Thyroid gland (tissue), 4 donors: ENCODE measurements around the gene GRIFIN. TPM values are rescaled to one million over a fixed set of nuclear protein-coding genes. Genes with fewer than 3 reads are reported as not detected.

Experiments used
- DNase-seq, 2 donors: peaks; one replicate each; pipeline ENCODE4 v3.0.0-alpha.2; 2019
- H3K27ac ChIP-seq, 3 donors: fragments of 200-600 bp; sonication (generic); 1 replicate in 2 of 3; 2 replicates in 1 of 3; pipeline ENCODE4 v1.5.1; 2016 to 2019; ENCODE audit warnings: mild to moderate bottlenecking in 1 of 3, moderate library complexity in 1 of 3
- H3K27me3 ChIP-seq: fragments of 200-600 bp; sonication (generic); one replicate; pipeline ENCODE4 v1.5.1; 2019
- H3K36me3 ChIP-seq, 2 donors: fragments of 200-600 bp; sonication (generic); one replicate each; pipeline ENCODE4 v1.5.1; 2016 to 2019
- H3K4me1 ChIP-seq, 2 donors: fragments of 200-600 bp; sonication (generic); one replicate each; pipeline ENCODE4 v1.5.1; 2017 to 2019
- H3K4me3 ChIP-seq, 3 donors: fragments of 200-600 bp; sonication (generic); replicated peaks in 1 of 3; 1 replicate in 2 of 3; 2 replicates in 1 of 3; pipeline ENCODE4 v1.5.1; 2016; ENCODE audit warnings: mild to moderate bottlenecking in 1 of 3
- H3K9me3 ChIP-seq: fragments of 200-600 bp; sonication (generic); one replicate; pipeline ENCODE4 v1.5.1; 2017
- CTCF ChIP-seq, 6 experiments: fragments of 200-600 bp in 3 of 6; fragments of 450-650 bp in 3 of 6; sonication (generic) in 3 of 6; IDR thresholded peaks; one replicate each; pipeline ENCODE4 v1.5.1; 2016 to 2019; ENCODE audit warnings: antibody characterized with exemption in 6 of 6, mild to moderate bottlenecking in 2 of 6, inconsistent platforms in 1 of 6, moderate library complexity in 1 of 6
- POLR2A ChIP-seq, 2 donors: fragments of 450-650 bp; IDR thresholded peaks; one replicate each; pipeline ENCODE4 v1.6.1; 2017; ENCODE audit warnings: antibody characterized with exemption in 2 of 2, mild to moderate bottlenecking in 2 of 2, moderate library complexity in 1 of 2
- WGBS, 2 donors: methylation state at CpG; one replicate each; pipeline ENCODE4 v1.1.5; 2017; 5-methylcytosine and 5-hydroxymethylcytosine counted together
- intact Hi-C: fragments of 100-400 bp; cut with DNase I; formaldehyde crosslinking; loops from one replicate; pipeline ENCODE4 v1.15.1; 2023
- total RNA-seq, 4 donors: library from RNA; depleted of rRNA; stranded (reverse); fragments of >200 nt; gene quantifications; one replicate each; pipeline ENCODE4 v1.2.3, GENCODE V29; 2016

Gene GRIFIN
- total RNA-seq, 4 donors from 2014 or later = not detected

DNA sequence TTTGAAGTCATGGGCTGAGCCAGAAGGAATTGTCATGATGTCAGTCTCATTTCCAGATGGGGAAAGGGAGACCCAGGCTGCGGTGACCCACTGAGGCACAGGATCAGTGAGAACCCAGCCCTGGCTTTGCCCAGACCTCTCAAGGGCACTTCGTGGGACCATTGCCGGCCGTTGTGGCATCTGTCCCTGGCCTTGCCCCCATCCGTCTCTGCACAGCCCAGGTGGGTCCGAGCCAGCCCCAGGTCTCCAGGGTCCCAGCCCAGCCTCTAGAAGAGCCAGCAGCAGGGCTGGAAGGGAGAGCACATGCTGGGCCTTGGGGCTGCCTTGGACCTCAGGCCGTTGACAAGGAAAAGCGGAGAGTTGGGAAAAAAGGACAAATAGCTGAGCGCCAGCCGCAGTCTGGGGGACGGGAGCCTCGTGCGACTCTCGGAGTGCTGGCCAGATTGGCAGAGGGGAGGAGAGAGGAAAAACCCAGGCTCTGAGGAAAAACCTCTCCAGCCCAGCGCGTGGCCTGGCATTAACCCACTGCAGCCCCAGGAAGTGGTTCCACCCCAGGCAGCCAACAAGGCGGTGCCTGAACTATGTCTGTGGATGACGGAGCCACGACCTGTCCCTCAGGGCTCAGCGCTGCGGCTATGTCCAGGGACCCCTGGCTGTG, 30.2 kb downstream of the GRIFIN start:
- WGBS, 2 donors = 77 to 80% methylated on average over 17 to 19 of the region's 21 CpGs
- Histone ChIP-seq H3K9me3 (no peaks in the 10 kb centered on the region), H3K4me3 (no peak overlapping the region), H3K27me3 (no peaks in the 10 kb centered on the region), H3K27ac (no peak overlapping the region), H3K4me1 (peaks cover 0 to 2% of the 10 kb centered on the region in 2 donors), H3K36me3 (no peaks in the 10 kb centered on the region)
- intact Hi-C loops = no loop called here
- no peak for DNase-seq
- TF ChIP-seq POLR2A (IDR thresholded peaks at IDR 0.05) (no peak), CTCF (IDR thresholded peaks at IDR 0.05) (no peak)

GRCh38 chr7:2445047-2445446, 31.2 kb downstream of the GRIFIN start:
- WGBS, 2 donors = 81 to 85% methylated on average over 10 of the region's 10 CpGs

DNA sequence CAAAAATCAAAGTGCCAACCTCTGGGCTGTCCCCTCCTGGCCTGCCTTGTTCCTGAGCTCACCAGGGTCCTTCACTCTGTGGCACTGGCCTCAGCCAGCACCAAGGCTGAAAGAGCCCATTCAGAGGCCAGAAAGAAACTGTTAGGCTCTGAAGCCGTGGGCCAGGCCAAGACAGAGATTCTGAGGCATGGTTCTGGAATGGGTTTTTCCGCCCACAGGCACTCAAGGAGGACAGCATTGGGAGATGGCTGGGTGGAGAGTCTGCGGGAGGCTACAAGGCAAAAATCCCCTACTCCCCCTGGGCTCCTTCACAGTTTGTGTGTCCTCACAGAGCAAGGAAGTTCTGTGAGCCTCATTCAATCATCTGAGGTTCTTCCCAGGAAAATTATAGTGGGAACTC, 31.7 kb downstream of the GRIFIN start:
- H3K4me1 ChIP-seq = peaks cover 9 to 12% of the 10 kb centered on the region in 2 donors
- no peak for DNase-seq
- H3K36me3 ChIP-seq = no peaks in the 10 kb centered on the region
- no peak overlapping the region for H3K27ac ChIP-seq
- H3K9me3 ChIP-seq = no peaks in the 10 kb centered on the region
- H3K27me3 ChIP-seq = no peaks in the 10 kb centered on the region
- no peak overlapping the region for H3K4me3 ChIP-seq
- TF ChIP-seq CTCF (IDR thresholded peaks at IDR 0.05) (no peak), POLR2A (IDR thresholded peaks at IDR 0.05) (no peak)
- WGBS, 2 donors = 75 to 83% methylated on average over 3 of the region's 3 CpGs
- intact Hi-C loops = no loop called here

More at GRCh38 chr7:2445047-2445446, 31.2 kb downstream of the GRIFIN start:
- no peak for DNase-seq
- intact Hi-C loops = no loop called here
- Histone ChIP-seq H3K4me3 (no peak overlapping the region), H3K27me3 (no peaks in the 10 kb centered on the region), H3K9me3 (no peaks in the 10 kb centered on the region), H3K4me1 (peaks cover 8 to 11% of the 10 kb centered on the region in 2 donors), H3K27ac (no peak overlapping the region), H3K36me3 (no peaks in the 10 kb centered on the region)
- TF ChIP-seq POLR2A (IDR thresholded peaks at IDR 0.05) (no peak), CTCF (IDR thresholded peaks at IDR 0.05) (no peak)

DNA sequence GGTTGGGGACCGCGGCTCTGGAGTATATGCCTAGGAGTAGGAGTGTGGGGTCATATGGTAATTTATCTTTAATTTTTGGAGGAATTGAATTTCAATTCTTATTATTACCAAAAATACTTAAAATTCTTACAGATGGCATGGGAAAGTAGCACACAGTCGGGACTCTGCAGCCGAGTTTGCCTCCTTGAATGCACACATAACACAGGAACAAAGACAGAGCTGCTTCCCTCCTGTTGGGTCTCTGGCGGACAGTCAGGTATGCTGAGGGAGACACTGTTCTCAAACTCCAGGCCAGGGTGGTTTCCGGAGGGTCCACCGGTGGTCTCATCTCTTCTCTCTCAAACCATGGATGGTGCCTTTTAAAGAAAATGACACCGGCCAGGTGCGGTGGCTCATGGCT, 32.7 kb downstream of the GRIFIN start:
- H3K9me3 ChIP-seq = no peaks in the 10 kb centered on the region
- no peak overlapping the region for H3K4me3 ChIP-seq
- no peaks in the 10 kb centered on the region for H3K27me3 ChIP-seq
- no peak for DNase-seq
- whole genome bisulfite sequencing, 2 donors = 95 to 96% methylated on average over 8 to 9 of the region's 9 CpGs
- TF ChIP-seq CTCF (IDR thresholded peaks at IDR 0.05) (no peak), POLR2A (IDR thresholded peaks at IDR 0.05) (no peak)
- no peak overlapping the region for H3K27ac ChIP-seq
- peaks cover 9 to 12% of the 10 kb centered on the region in 2 donors for H3K4me1 ChIP-seq
- intact Hi-C loops = no loop called here
- no peaks in the 10 kb centered on the region for H3K36me3 ChIP-seq

GRCh38 chr7:2441430-2442058, 34.7 kb downstream of the GRIFIN start:
- Histone ChIP-seq H3K36me3 (no peaks in the 10 kb centered on the region), H3K4me3 (no peak overlapping the region), H3K9me3 (no peaks in the 10 kb centered on the region), H3K27ac (no peak overlapping the region), H3K4me1 (peaks cover 9 to 12% of the 10 kb centered on the region in 2 donors), H3K27me3 (no peaks in the 10 kb centered on the region)
- intact Hi-C loops = no loop called here
- DNase-seq = no peak
- WGBS, 2 donors = 94 to 99% methylated on average over 5 of the region's 5 CpGs
- no peak for TF ChIP-seq CTCF (IDR thresholded peaks at IDR 0.05)
- TF ChIP-seq POLR2A (IDR thresholded peaks at IDR 0.05) = no peak
